Upper lobe of right lung (tissue), 1 donor: Measurements from ENCODE around the gene DTNBP1. TPM values are rescaled to one million over a fixed set of nuclear protein-coding genes. Genes with fewer than 3 reads are reported as not detected.
A peak's percentile ranks its signal among the peaks of the same experiment; 100 is the strongest.

ENCODE experiments used
- ATAC-seq: fragments of 200-7000 bp; cut with Tn5 transposase; one replicate; pipeline ENCODE4 v1.9.1; 2020; ENCODE audit warnings: mild to moderate bottlenecking, moderate library complexity
- DNase-seq: peaks from one replicate; pipeline ENCODE4 v3.0.0-alpha.2; 2020
- H3K27ac ChIP-seq: fragments of 200-600 bp; one replicate; pipeline ENCODE4 v1.8.0; 2022
- H3K27me3 ChIP-seq: fragments of 200-600 bp; one replicate; pipeline ENCODE4 v1.8.0; 2022; ENCODE audit warnings: mild to moderate bottlenecking
- H3K36me3 ChIP-seq: fragments of 200-600 bp; one replicate; pipeline ENCODE4 v1.8.0; 2022
- H3K4me1 ChIP-seq: fragments of 200-600 bp; one replicate; pipeline ENCODE4 v1.8.0; 2022
- H3K4me3 ChIP-seq: fragments of 200-600 bp; one replicate; pipeline ENCODE4 v1.8.0; 2022; ENCODE audit warnings: mild to moderate bottlenecking
- H3K9me3 ChIP-seq: fragments of 200-600 bp; one replicate; pipeline ENCODE4 v1.8.0; 2022
- CTCF ChIP-seq: fragments of 200-600 bp; IDR thresholded peaks from one replicate; pipeline ENCODE4 v1.8.0; 2022; ENCODE audit warnings: antibody characterized with exemption
- intact Hi-C: fragments of 100-400 bp; cut with DNase I; formaldehyde crosslinking; loops from one replicate; pipeline ENCODE4 v1.11.0; 2022
- total RNA-seq: library from RNA; stranded (reverse); fragmentation: NEBNext Ultra II Directional; extraction: Animal tissue kit (Norgen Biotek cat#: 25700); gene quantifications from one replicate; pipeline ENCODE4 v1.2.1, GENCODE V29; 2021
- donor health status: DM: no; HTN: yes; CAD: no; lungs with severe emphysema.

The DTNBP1 gene
- total RNA-seq, 1 donor from 2014 or later, result 25.9 TPM

- H3K4me1 ChIP-seq, result peaks cover 36% of the 10 kb centered on the region
- H3K27ac ChIP-seq, result no peak overlapping the region
- ATAC-seq (no peak), DNase-seq (no peak)
- no peaks in the 10 kb centered on the region for H3K9me3 ChIP-seq
- intact Hi-C loops, result loop anchor here (10.0 kb wide), 1 partner anchor 107 kb away; no protein-coding TSS in a partner anchor
- TF ChIP-seq CTCF, result no peak
- no peaks in the 10 kb centered on the region for H3K27me3 ChIP-seq
- H3K4me3 ChIP-seq, result no peak overlapping the region
- no peaks in the 10 kb centered on the region for H3K36me3 ChIP-seq
Observed at GRCh38 chr6:15622045-15622740, 40.6 kb downstream of the DTNBP1 start.

- peak overlapping the region; percentile 64 for H3K27ac ChIP-seq
- H3K27me3 ChIP-seq, result no peaks in the 10 kb centered on the region
- no peaks in the 10 kb centered on the region for H3K36me3 ChIP-seq
- TF ChIP-seq CTCF, result no peak
- no peaks in the 10 kb centered on the region for H3K9me3 ChIP-seq
- peaks cover 37% of the 10 kb centered on the region for H3K4me1 ChIP-seq
- DNase-seq (peak; percentile 81), ATAC-seq (peak; percentile 99)
- intact Hi-C loops, result loop anchor here (10.0 kb wide), 1 partner anchor 107 kb away; no protein-coding TSS in a partner anchor
- no peak overlapping the region for H3K4me3 ChIP-seq
Observed at GRCh38 chr6:15621203-15622044, 41.4 kb downstream of the DTNBP1 start.

GRCh38 chr6:15620611-15621010, 42.2 kb downstream of the DTNBP1 start:
- DNase-seq (no peak), ATAC-seq (no peak)
- Histone ChIP-seq H3K27me3 (no peaks in the 10 kb centered on the region), H3K36me3 (no peaks in the 10 kb centered on the region), H3K27ac (no peak overlapping the region), H3K4me1 (peaks cover 43% of the 10 kb centered on the region), H3K4me3 (no peak overlapping the region), H3K9me3 (no peaks in the 10 kb centered on the region)
- intact Hi-C loops, result loop anchor here (10.0 kb wide), 1 partner anchor 106 kb away; no protein-coding TSS in a partner anchor
- TF ChIP-seq CTCF, result no peak

- intact Hi-C loops, result no loop called here
- H3K4me3 ChIP-seq, result no peak overlapping the region
- H3K27ac ChIP-seq, result no peak overlapping the region
- H3K27me3 ChIP-seq, result no peaks in the 10 kb centered on the region
- H3K9me3 ChIP-seq, result no peaks in the 10 kb centered on the region
- ATAC-seq, result no peak
- no peak for TF ChIP-seq CTCF
- H3K4me1 ChIP-seq, result peaks cover 43% of the 10 kb centered on the region
- DNase-seq, result no peak
- H3K36me3 ChIP-seq, result no peaks in the 10 kb centered on the region
Observed at GRCh38 chr6:15619330-15619729, 43.5 kb downstream of the DTNBP1 start.

- Histone ChIP-seq H3K27ac (no peak overlapping the region), H3K4me1 (peaks cover 42% of the 10 kb centered on the region), H3K36me3 (no peaks in the 10 kb centered on the region), H3K4me3 (no peak overlapping the region), H3K9me3 (no peaks in the 10 kb centered on the region), H3K27me3 (no peaks in the 10 kb centered on the region)
- DNase-seq (no peak), ATAC-seq (no peak)
- intact Hi-C loops, result no loop called here
- TF ChIP-seq CTCF, result no peak
Observed at GRCh38 chr6:15618685-15619084, 44.1 kb downstream of the DTNBP1 start.
